Heart right ventricle (tissue), 16 donors: ENCODE data around the gene LDB2. TPM values are rescaled to one million over a fixed set of nuclear protein-coding genes. Genes with fewer than 3 reads are reported as not detected.

ENCODE experiments used
- ATAC-seq, 8 donors: fragments of 200-7000 bp; cut with Tn5 transposase; one replicate each; pipeline ENCODE4 v1.9.1; 2020; ENCODE audit warnings: mild to moderate bottlenecking in 8 of 8, moderate library complexity in 8 of 8, moderate number of reproducible peaks in 1 of 8
- DNase-seq, 2 donors: peaks; one replicate each; pipeline ENCODE4 v3.0.0-alpha.2; 2020
- H3K27ac ChIP-seq, 10 donors: fragments of 200-600 bp; sonication (generic) in 2 of 10; one replicate each; pipeline versions ENCODE4 v1.5.0 to v1.8.0; 2020 to 2022; ENCODE audit warnings: mild to moderate bottlenecking in 3 of 10
- H3K27me3 ChIP-seq, 7 donors: fragments of 200-600 bp; one replicate each; pipeline ENCODE4 v1.8.0; 2021 to 2022; ENCODE audit warnings: mild to moderate bottlenecking in 2 of 7
- H3K36me3 ChIP-seq, 9 donors: fragments of 200-600 bp; sonication (generic) in 1 of 9; one replicate each; pipeline versions ENCODE4 v1.5.0 to v1.8.0; 2020 to 2022; ENCODE audit warnings: mild to moderate bottlenecking in 2 of 9
- H3K4me1 ChIP-seq, 9 donors: fragments of 200-600 bp; sonication (generic) in 1 of 9; one replicate each; pipeline versions ENCODE4 v1.5.0 to v1.8.0; 2020 to 2022; ENCODE audit warnings: mild to moderate bottlenecking in 4 of 9
- H3K4me3 ChIP-seq, 10 donors: fragments of 200-600 bp; sonication (generic) in 2 of 10; one replicate each; pipeline versions ENCODE4 v1.5.0 to v1.8.0; 2020 to 2022; ENCODE audit warnings: mild to moderate bottlenecking in 7 of 10, moderate library complexity in 2 of 10
- H3K9me3 ChIP-seq, 11 donors: fragments of 200-600 bp in 10 of 11; sonication (generic) in 2 of 11; one replicate each; pipeline versions ENCODE4 v1.5.0 to v1.8.0; 2013 to 2022; ENCODE audit warnings: mild to moderate bottlenecking in 2 of 11, control low read depth in 1 of 11, moderate library complexity in 1 of 11
- CTCF ChIP-seq, 9 donors: fragments of 200-600 bp; sonication (generic) in 2 of 9; IDR thresholded peaks; one replicate each; pipeline versions ENCODE4 v1.5.0 to v1.8.0; 2021 to 2022; ENCODE audit warnings: antibody characterized with exemption in 9 of 9, mild to moderate bottlenecking in 5 of 9, moderate library complexity in 1 of 9
- WGBS, 2 donors: extraction: QIAGEN DNeasy Blood & Tissue Kit; methylation state at CpG; one replicate each; pipeline ENCODE4 v1.1.7; 2013; ENCODE audit warnings: inconsistent platforms in 1 of 2; 5-methylcytosine and 5-hydroxymethylcytosine counted together
- intact Hi-C, 10 donors: fragments of 100-400 bp; cut with DNase I; formaldehyde crosslinking; loops; one replicate each; pipeline versions ENCODE4 v1.11.1 to v1.14.2; 2022
- polyA plus RNA-seq, 2 donors: library from polyadenylated mRNA; stranded (reverse); fragments of 200-250 nt; gene quantifications; one replicate each; pipeline ENCODE4 v1.2.3, GENCODE V29; 2013
- total RNA-seq, 10 donors: library from RNA; stranded (reverse); fragmentation: NEBNext Ultra II Directional in 3 of 10; extraction: Animal tissue kit (Norgen Biotek cat#: 25700) in 3 of 10; gene quantifications; one replicate each; pipeline versions ENCODE4 v1.2.1 to v1.2.4, GENCODE V29; 2021 to 2023
- donor health status: Arrhythmogenic right ventricular cardiomyopathy.
- donor health status: ischemic (EF 13 %, LVEDD 7.1; RV severe dilation, severe dysfunction).
- donor health status: healthy with polysubstance abuse.
- donor health status: DM: no; HTN: yes; CAD: no.
- donor health status: DM: no; HTN: no; CAD: no.
- donor health status: ischemic (EF 25% LVEDD 6.9; RV normal size, moderate dysfunction).
- donor health status: ischemic (EF 25% LVEDD 5.7; RV mildly dilated, moderate dysfunction).
- donor health status: healthy.
- donor health status: DM: yes; HTN: yes; CAD: no.
- donor health status: Ischemic cardiomyopathy.
- donor health status: ischemic (EF 35%, LVEDD 5.7; RV mildly dilated, moderate dysfunction).
- donor health status: nonischemic (EF 11% LVEDD 7.7; RV severe dilation, severe dysfunction).
- donor health status: DM: yes; HTN: yes; CAD: no.
- donor health status: PGD.
- donor health status: ischemic (EF 29% LVEDD 5.4; RV normal size, mild dysfunction).
- donor health status: nonischemic (EF 23%, LVEDD 6.1; RV moderate dilation, normal function).

LDB2 gene
- total and polyA plus RNA-seq, 12 donors: 14.5 to 43.3 (median 23.5) TPM

GRCh38 chr4:16643893-16644292 lies 254.6 kb downstream of the LDB2 start:
- 88 to 89% methylated on average over 2 of the region's 2 CpGs for WGBS, 2 donors
- no peak for DNase-seq

GRCh38 chr4:16642897-16643296 lies 255.5 kb downstream of the LDB2 start:
- Histone ChIP-seq H3K36me3 (no peaks in the 10 kb centered on the region), H3K9me3 (no peaks in the 10 kb centered on the region), H3K27me3 (no peaks in the 10 kb centered on the region), H3K27ac (no peak overlapping the region), H3K4me1 (peaks cover 0 to 34% (median 5%) of the 10 kb centered on the region in 9 donors), H3K4me3 (no peak overlapping the region)
- TF ChIP-seq CTCF (IDR thresholded peaks at IDR 0.05): peak in 1 of 9 donors; percentile 5
- ATAC-seq: no peak
- intact Hi-C loops: no loop called here
- DNase-seq: no peak
- 79 to 82% methylated on average over 5 of the region's 5 CpGs for WGBS, 2 donors

More at GRCh38 chr4:16643893-16644292, 254.6 kb downstream of the LDB2 start:
- Histone ChIP-seq H3K27ac (no peak overlapping the region), H3K4me3 (no peak overlapping the region), H3K9me3 (no peaks in the 10 kb centered on the region), H3K36me3 (no peaks in the 10 kb centered on the region), H3K4me1 (peaks cover 0 to 27% (median 5%) of the 10 kb centered on the region in 9 donors), H3K27me3 (no peaks in the 10 kb centered on the region)
- intact Hi-C loops: no loop called here
- no peak for ATAC-seq
- TF ChIP-seq CTCF (IDR thresholded peaks at IDR 0.05): no peak

GRCh38 chr4:16641971-16642370 lies 256.5 kb downstream of the LDB2 start:
- Histone ChIP-seq H3K36me3 (no peaks in the 10 kb centered on the region), H3K27me3 (no peaks in the 10 kb centered on the region), H3K9me3 (no peaks in the 10 kb centered on the region), H3K27ac (peak overlapping the region in 1 of 10 donors; percentile 21), H3K4me1 (peaks cover 0 to 43% (median 5%) of the 10 kb centered on the region in 9 donors), H3K4me3 (no peak overlapping the region)
- DNase-seq (no peak), ATAC-seq (peak in 3 of 8 donors; percentile 22 to 49 (median 33))
- no peak for TF ChIP-seq CTCF (IDR thresholded peaks at IDR 0.05)
- WGBS, 2 donors: 55% methylated on average over 1 of the region's 1 CpG
- intact Hi-C loops: no loop called here

GRCh38 chr4:16636912-16637630 lies 261.4 kb downstream of the LDB2 start:
- 62 to 71% methylated on average over 4 of the region's 4 CpGs for WGBS, 2 donors
- Histone ChIP-seq H3K36me3 (no peaks in the 10 kb centered on the region), H3K4me3 (no peak overlapping the region), H3K27ac (no peak overlapping the region), H3K4me1 (peaks cover 0 to 30% (median 3%) of the 10 kb centered on the region in 9 donors), H3K27me3 (no peaks in the 10 kb centered on the region), H3K9me3 (peaks cover 0 to 27% (median 0%) of the 10 kb centered on the region in 11 donors)
- ATAC-seq (no peak), DNase-seq (no peak)
- intact Hi-C loops: no loop called here
- TF ChIP-seq CTCF (IDR thresholded peaks at IDR 0.05): no peak
